Testis (tissue), 3 donors: ENCODE data around the gene CHMP2A. TPM values are rescaled to one million over a fixed set of nuclear protein-coding genes. Genes with fewer than 3 reads are reported as not detected.

Experiments used
- DNase-seq: peaks from one replicate; pipeline ENCODE4 v3.0.0-alpha.2; 2019
- H3K27ac ChIP-seq, 2 donors: fragments of 200-600 bp; sonication (generic); one replicate each; pipeline ENCODE4 v1.5.1; 2019
- H3K27me3 ChIP-seq: fragments of 200-600 bp; sonication (generic); one replicate; pipeline ENCODE4 v1.5.1; 2019
- H3K36me3 ChIP-seq: fragments of 200-600 bp; sonication (generic); one replicate; pipeline ENCODE4 v1.5.1; 2017; ENCODE audit warnings: low read depth; ENCODE audit errors: missing control alignments
- H3K4me1 ChIP-seq: fragments of 200-600 bp; sonication (generic); one replicate; pipeline ENCODE4 v1.5.1; 2019
- H3K4me3 ChIP-seq, 2 donors: fragments of 200-600 bp; sonication (generic); one replicate each; pipeline ENCODE4 v1.5.1; 2017 to 2019
- H3K9me3 ChIP-seq: fragments of 200-600 bp; sonication (generic); one replicate; pipeline ENCODE4 v1.5.1; 2017
- POLR2A ChIP-seq: fragments of 450-650 bp; IDR thresholded peaks from one replicate; pipeline ENCODE4 v1.6.1; 2017; ENCODE audit warnings: antibody characterized with exemption, mild to moderate bottlenecking, moderate library complexity
- WGBS, 2 donors: methylation state at CpG; one replicate each; pipeline ENCODE4 v1.1.5; 2018; 5-methylcytosine and 5-hydroxymethylcytosine counted together
- intact Hi-C: fragments of 100-400 bp; cut with DNase I; formaldehyde crosslinking; loops from one replicate; pipeline ENCODE4 v1.15.1; 2023; ENCODE audit warnings: low total_unique reads
- polyA plus RNA-seq: library from polyadenylated mRNA; stranded (reverse); fragments of 350-450 nt; fragmentation: Illumina TruSeq; extraction: RNeasy Lipid Tissue Mini Kit (QIAGEN cat#74804); gene quantifications from one replicate; pipeline ENCODE4 v1.2.3, GENCODE V29; 2014; ENCODE audit warnings: low read depth, low replicate concordance; ENCODE audit not compliant: insufficient read depth
- total RNA-seq, 2 donors: library from RNA; depleted of rRNA; stranded (reverse); fragments of >200 nt; gene quantifications; one replicate each; pipeline ENCODE4 v1.2.3, GENCODE V29; 2016
- TF ChIP-seq, protein P1 (sequence below), 3 experiments: fragments of 450-650 bp in 2 of 3; fragments of 200-600 bp in 1 of 3; sonication (generic) in 1 of 3; IDR thresholded peaks; one replicate each; pipeline ENCODE4 v1.5.1; 2016 to 2019; ENCODE audit warnings: antibody characterized with exemption in 3 of 3, mild to moderate bottlenecking in 2 of 3, moderate library complexity in 1 of 3

CHMP2A gene
- total and polyA plus RNA-seq, 3 donors from 2014 or later = 115 to 155 (median 126) TPM

- Histone ChIP-seq H3K27me3 (no peaks in the 10 kb centered on the region), H3K4me1 (peaks cover 7% of the 10 kb centered on the region), H3K27ac (peak overlapping the region; percentile 86 to 99), H3K4me3 (peak overlapping the region; percentile 51 to 82), H3K9me3 (no peaks in the 10 kb centered on the region), H3K36me3 (no peaks in the 10 kb centered on the region)
- TF ChIP-seq, protein P1, sequence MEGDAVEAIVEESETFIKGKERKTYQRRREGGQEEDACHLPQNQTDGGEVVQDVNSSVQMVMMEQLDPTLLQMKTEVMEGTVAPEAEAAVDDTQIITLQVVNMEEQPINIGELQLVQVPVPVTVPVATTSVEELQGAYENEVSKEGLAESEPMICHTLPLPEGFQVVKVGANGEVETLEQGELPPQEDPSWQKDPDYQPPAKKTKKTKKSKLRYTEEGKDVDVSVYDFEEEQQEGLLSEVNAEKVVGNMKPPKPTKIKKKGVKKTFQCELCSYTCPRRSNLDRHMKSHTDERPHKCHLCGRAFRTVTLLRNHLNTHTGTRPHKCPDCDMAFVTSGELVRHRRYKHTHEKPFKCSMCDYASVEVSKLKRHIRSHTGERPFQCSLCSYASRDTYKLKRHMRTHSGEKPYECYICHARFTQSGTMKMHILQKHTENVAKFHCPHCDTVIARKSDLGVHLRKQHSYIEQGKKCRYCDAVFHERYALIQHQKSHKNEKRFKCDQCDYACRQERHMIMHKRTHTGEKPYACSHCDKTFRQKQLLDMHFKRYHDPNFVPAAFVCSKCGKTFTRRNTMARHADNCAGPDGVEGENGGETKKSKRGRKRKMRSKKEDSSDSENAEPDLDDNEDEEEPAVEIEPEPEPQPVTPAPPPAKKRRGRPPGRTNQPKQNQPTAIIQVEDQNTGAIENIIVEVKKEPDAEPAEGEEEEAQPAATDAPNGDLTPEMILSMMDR (IDR thresholded peaks at IDR 0.05) = no peak
- TF ChIP-seq POLR2A = no peak
- DNase-seq = no peak
- 27 to 34% methylated on average over 16 to 24 of the region's 24 CpGs for WGBS, 2 donors
- intact Hi-C loops = no loop called here
Measured at GRCh38 chr19:58572026-58572817, 17.3 kb upstream of the CHMP2A start.

DNA sequence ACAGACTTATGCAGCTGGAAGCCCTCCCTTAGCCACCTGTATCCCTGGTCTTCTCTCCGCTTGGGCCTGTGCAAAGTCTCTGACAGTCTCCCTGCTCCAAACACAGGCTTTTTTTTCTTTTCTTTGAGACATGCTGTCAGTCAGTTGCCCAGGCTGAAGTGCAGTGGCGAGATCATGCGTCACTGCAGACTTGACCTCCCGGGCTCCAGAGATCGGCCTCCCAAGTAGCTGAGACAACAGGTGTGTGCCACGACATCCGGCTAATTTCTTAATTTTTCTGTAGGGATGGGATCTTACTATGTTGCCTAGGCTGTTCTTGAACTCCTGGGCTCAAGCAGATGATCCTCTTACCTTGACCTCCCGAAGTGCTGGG is 16.7 kb upstream of the CHMP2A start:
- WGBS, 2 donors = 77 to 78% methylated on average over 8 of the region's 8 CpGs
- H3K27me3 ChIP-seq = no peaks in the 10 kb centered on the region
- H3K27ac ChIP-seq = no peak overlapping the region
- H3K9me3 ChIP-seq = no peaks in the 10 kb centered on the region
- DNase-seq = no peak
- H3K36me3 ChIP-seq = no peaks in the 10 kb centered on the region
- H3K4me1 ChIP-seq = peaks cover 7% of the 10 kb centered on the region
- intact Hi-C loops = no loop called here
- no peak for TF ChIP-seq POLR2A
- TF ChIP-seq, protein P1 (IDR thresholded peaks at IDR 0.05) = no peak
- H3K4me3 ChIP-seq = no peak overlapping the region

DNA sequence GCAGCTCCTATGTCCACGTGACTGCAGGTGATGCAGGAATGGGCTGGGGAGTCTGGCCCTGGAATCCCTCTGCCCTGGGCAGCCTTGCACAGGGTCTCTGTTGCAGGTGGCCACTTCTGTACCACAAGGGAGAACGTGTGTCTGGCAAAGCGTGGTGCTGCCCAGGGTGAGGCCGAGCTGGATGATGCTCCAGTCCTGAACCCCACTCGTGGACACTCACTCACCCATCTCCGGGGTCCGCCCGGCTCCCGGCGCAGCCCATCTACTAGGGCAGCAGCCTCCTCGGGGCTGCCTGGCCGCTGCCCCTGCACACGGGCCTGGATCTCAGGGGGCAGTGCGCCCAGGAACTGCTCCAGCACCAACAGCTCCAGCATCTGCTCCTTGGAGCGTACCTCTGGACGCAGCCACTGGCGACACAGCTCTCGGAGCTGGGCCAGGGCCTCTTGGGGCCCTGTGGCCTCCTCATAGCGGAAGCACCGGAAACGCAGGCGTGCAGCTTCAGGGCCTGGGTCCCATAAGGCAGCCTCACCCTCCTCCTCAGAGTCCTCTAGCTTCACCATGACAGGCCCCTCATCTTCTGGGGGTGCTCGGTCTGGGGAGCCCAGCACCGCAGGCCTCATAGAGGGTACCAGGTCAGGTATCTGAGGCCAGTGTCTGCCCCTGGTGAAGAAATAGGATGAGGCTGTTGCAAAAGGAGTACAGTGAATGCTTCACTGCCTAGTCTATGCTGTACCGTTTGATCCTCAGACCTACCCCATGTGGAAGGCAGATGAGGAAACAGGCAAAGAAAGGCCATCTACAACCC is 16.1 kb upstream of the CHMP2A start:
- no peak overlapping the region for H3K4me3 ChIP-seq
- no peaks in the 10 kb centered on the region for H3K27me3 ChIP-seq
- no peak for DNase-seq
- WGBS, 2 donors = 83 to 88% methylated on average over 12 to 25 of the region's 25 CpGs
- H3K9me3 ChIP-seq = no peaks in the 10 kb centered on the region
- H3K4me1 ChIP-seq = peaks cover 7% of the 10 kb centered on the region
- no peak for TF ChIP-seq POLR2A
- TF ChIP-seq, protein P1 (IDR thresholded peaks at IDR 0.05) = no peak
- intact Hi-C loops = no loop called here
- H3K27ac ChIP-seq = no peak overlapping the region
- no peaks in the 10 kb centered on the region for H3K36me3 ChIP-seq

DNA sequence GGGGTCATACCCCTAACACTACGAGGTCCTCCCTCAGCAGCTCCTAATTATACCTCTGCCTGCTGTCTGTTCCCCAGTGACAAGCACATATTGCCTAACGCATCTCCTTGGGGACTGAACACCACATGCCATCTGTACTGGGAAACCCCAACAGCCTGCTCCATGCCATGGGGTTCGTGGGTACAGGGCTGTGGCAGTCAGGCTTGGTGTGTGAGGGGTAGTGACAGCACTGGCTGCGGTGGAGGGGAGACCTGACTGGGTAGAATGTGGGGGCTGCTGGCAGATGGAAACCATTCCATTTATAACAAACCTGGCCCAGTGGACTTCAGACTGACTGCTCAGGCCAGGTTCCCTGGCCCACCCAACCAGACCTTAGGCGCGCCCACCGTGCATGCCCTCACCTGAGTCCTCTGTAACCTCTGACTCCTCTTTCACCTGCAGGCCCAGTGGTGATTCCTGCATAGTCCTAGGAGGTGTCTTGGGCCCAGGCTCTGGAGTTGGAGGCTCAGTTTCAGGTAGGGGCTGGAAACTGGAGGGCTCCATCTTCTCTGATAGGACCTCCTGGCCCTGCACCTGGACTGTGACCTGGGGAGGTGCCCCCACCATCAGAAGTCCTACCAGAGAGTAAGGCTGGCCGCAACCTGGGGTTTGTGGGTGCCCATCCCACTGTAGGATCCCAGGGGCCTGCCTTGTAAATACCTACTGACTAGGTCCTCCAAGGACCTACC is 15.2 kb upstream of the CHMP2A start:
- Histone ChIP-seq H3K36me3 (no peaks in the 10 kb centered on the region), H3K27me3 (no peaks in the 10 kb centered on the region), H3K9me3 (no peaks in the 10 kb centered on the region), H3K4me3 (no peak overlapping the region), H3K27ac (no peak overlapping the region), H3K4me1 (peaks cover 7% of the 10 kb centered on the region)
- TF ChIP-seq, protein P1 (IDR thresholded peaks at IDR 0.05) = no peak
- TF ChIP-seq POLR2A = no peak
- DNase-seq = no peak
- 80 to 94% methylated on average over 3 to 8 of the region's 8 CpGs for WGBS, 2 donors
- intact Hi-C loops = no loop called here
